Large intestine (tissue), 3 donors: ENCODE data around the gene BPIFB4. TPM values are rescaled to one million over a fixed set of nuclear protein-coding genes. Genes with fewer than 3 reads are reported as not detected.

Source experiments
- DNase-seq, 2 donors: peaks; one replicate each; pipeline versions ENCODE4 v3.0.0 to v3.0.0-alpha.2; 2013
- H3K27ac ChIP-seq: one replicate; pipeline ENCODE4 v1.5.1; 2013; ENCODE audit warnings: low read length
- H3K27me3 ChIP-seq: 2 replicates; pipeline ENCODE4 v1.6.1; 2013; ENCODE audit warnings: low read length; ENCODE audit not compliant: control insufficient read depth, insufficient read depth
- H3K36me3 ChIP-seq: 2 replicates; pipeline ENCODE4 v1.6.1; 2013; ENCODE audit warnings: low read length; ENCODE audit not compliant: control insufficient read depth, insufficient read depth
- H3K4me1 ChIP-seq: one replicate; pipeline ENCODE4 v1.6.1; 2013; ENCODE audit warnings: low read length; ENCODE audit not compliant: control insufficient read depth, insufficient read depth
- H3K4me3 ChIP-seq: one replicate; pipeline ENCODE4 v1.5.1; 2013; ENCODE audit warnings: low read length
- H3K9me3 ChIP-seq: one replicate; pipeline ENCODE4 v1.6.1; 2013; ENCODE audit warnings: mild to moderate bottlenecking, low read depth, low read length, moderate library complexity; ENCODE audit not compliant: control insufficient read depth
- WGBS: methylation state at CpG from one replicate; pipeline ENCODE4 v1.1.5; 2013; ENCODE audit warnings: low lambda C conversion rate; ENCODE audit not compliant: insufficient coverage; 5-methylcytosine and 5-hydroxymethylcytosine counted together
- polyA plus RNA-seq: library from polyadenylated mRNA; unstranded; fragments of 120-200 nt; gene quantifications from one replicate; pipeline ENCODE4 v1.2.1, GENCODE V29; 2013

Gene BPIFB4
- polyA plus RNA-seq, 1 donor, result 0.12 TPM

- WGBS, result no CpG with 5 or more reads among the region's 11 CpGs
- Histone ChIP-seq H3K27ac (no peak overlapping the region), H3K4me1 (no peaks in the 10 kb centered on the region), H3K36me3 (no peaks in the 10 kb centered on the region), H3K9me3 (no peaks in the 10 kb centered on the region), H3K27me3 (peaks cover 2% of the 10 kb centered on the region), H3K4me3 (no peak overlapping the region)
- DNase-seq, result no peak
Observed at GRCh38 chr20:33133373-33133941, 54.0 kb downstream of the BPIFB4 start.

- Histone ChIP-seq H3K4me1 (no peaks in the 10 kb centered on the region), H3K27me3 (peaks cover 2% of the 10 kb centered on the region), H3K27ac (no peak overlapping the region), H3K9me3 (no peaks in the 10 kb centered on the region), H3K36me3 (no peaks in the 10 kb centered on the region), H3K4me3 (no peak overlapping the region)
- no peak for DNase-seq
- 90% methylated on average over 2 of the region's 3 CpGs for WGBS
Observed at GRCh38 chr20:33137195-33137594, 57.8 kb downstream of the BPIFB4 start.

GRCh38 chr20:33139467-33139866 is 60.0 kb downstream of the BPIFB4 start:
- no peak for DNase-seq
- no peak overlapping the region for H3K27ac ChIP-seq
- no peak overlapping the region for H3K4me3 ChIP-seq
- no peaks in the 10 kb centered on the region for H3K9me3 ChIP-seq
- H3K27me3 ChIP-seq, result no peaks in the 10 kb centered on the region
- H3K36me3 ChIP-seq, result no peaks in the 10 kb centered on the region
- no peaks in the 10 kb centered on the region for H3K4me1 ChIP-seq

- no peaks in the 10 kb centered on the region for H3K4me1 ChIP-seq
- H3K4me3 ChIP-seq, result no peak overlapping the region
- H3K27ac ChIP-seq, result no peak overlapping the region
- no peaks in the 10 kb centered on the region for H3K27me3 ChIP-seq
- no peak for DNase-seq
- no CpG with 5 or more reads among the region's 5 CpGs for WGBS
- no peaks in the 10 kb centered on the region for H3K36me3 ChIP-seq
- H3K9me3 ChIP-seq, result no peaks in the 10 kb centered on the region
Observed at GRCh38 chr20:33145521-33145920, 66.1 kb downstream of the BPIFB4 start.

GRCh38 chr20:33147299-33147698 is 67.9 kb downstream of the BPIFB4 start:
- H3K4me1 ChIP-seq, result no peaks in the 10 kb centered on the region
- 88% methylated on average over 4 of the region's 5 CpGs for WGBS
- no peaks in the 10 kb centered on the region for H3K36me3 ChIP-seq
- no peak overlapping the region for H3K4me3 ChIP-seq
- no peaks in the 10 kb centered on the region for H3K9me3 ChIP-seq
- no peaks in the 10 kb centered on the region for H3K27me3 ChIP-seq
- no peak for DNase-seq
- H3K27ac ChIP-seq, result no peak overlapping the region

- DNase-seq, result no peak
- H3K36me3 ChIP-seq, result no peaks in the 10 kb centered on the region
- no peaks in the 10 kb centered on the region for H3K9me3 ChIP-seq
- no CpG with 5 or more reads among the region's 4 CpGs for WGBS
- H3K4me3 ChIP-seq, result no peak overlapping the region
- H3K27me3 ChIP-seq, result no peaks in the 10 kb centered on the region
- H3K27ac ChIP-seq, result no peak overlapping the region
- no peaks in the 10 kb centered on the region for H3K4me1 ChIP-seq
Observed at GRCh38 chr20:33148040-33148439, 68.6 kb downstream of the BPIFB4 start.

- no peak overlapping the region for H3K27ac ChIP-seq
- no peak for DNase-seq
- H3K36me3 ChIP-seq, result no peaks in the 10 kb centered on the region
- no peak overlapping the region for H3K4me3 ChIP-seq
- 90% methylated on average over 4 of the region's 6 CpGs for WGBS
- H3K9me3 ChIP-seq, result no peaks in the 10 kb centered on the region
- no peaks in the 10 kb centered on the region for H3K27me3 ChIP-seq
- H3K4me1 ChIP-seq, result no peaks in the 10 kb centered on the region
Observed at GRCh38 chr20:33154252-33154651, 74.8 kb downstream of the BPIFB4 start.

- Histone ChIP-seq H3K36me3 (no peaks in the 10 kb centered on the region), H3K27me3 (no peaks in the 10 kb centered on the region), H3K27ac (no peak overlapping the region), H3K4me3 (no peak overlapping the region), H3K9me3 (no peaks in the 10 kb centered on the region), H3K4me1 (no peaks in the 10 kb centered on the region)
- no CpG with 5 or more reads among the region's 9 CpGs for WGBS
- no peak for DNase-seq
Observed at GRCh38 chr20:33158637-33159385, 79.4 kb downstream of the BPIFB4 start.

GRCh38 chr20:33159713-33160112 is 80.3 kb downstream of the BPIFB4 start:
- DNase-seq, result no peak
- Histone ChIP-seq H3K27me3 (no peaks in the 10 kb centered on the region), H3K9me3 (no peaks in the 10 kb centered on the region), H3K4me1 (no peaks in the 10 kb centered on the region), H3K4me3 (no peak overlapping the region), H3K36me3 (no peaks in the 10 kb centered on the region), H3K27ac (no peak overlapping the region)
- WGBS, result no CpG with 5 or more reads among the region's 3 CpGs

GRCh38 chr20:33160681-33161080 is 81.2 kb downstream of the BPIFB4 start:
- no peaks in the 10 kb centered on the region for H3K36me3 ChIP-seq
- no peak for DNase-seq
- WGBS, result 86% methylated on average over 2 of the region's 5 CpGs
- no peak overlapping the region for H3K27ac ChIP-seq
- H3K27me3 ChIP-seq, result no peaks in the 10 kb centered on the region
- H3K4me3 ChIP-seq, result no peak overlapping the region
- H3K4me1 ChIP-seq, result no peaks in the 10 kb centered on the region
- no peaks in the 10 kb centered on the region for H3K9me3 ChIP-seq
